Measurements from ENCODE around the gene TBX15.

DNA sequence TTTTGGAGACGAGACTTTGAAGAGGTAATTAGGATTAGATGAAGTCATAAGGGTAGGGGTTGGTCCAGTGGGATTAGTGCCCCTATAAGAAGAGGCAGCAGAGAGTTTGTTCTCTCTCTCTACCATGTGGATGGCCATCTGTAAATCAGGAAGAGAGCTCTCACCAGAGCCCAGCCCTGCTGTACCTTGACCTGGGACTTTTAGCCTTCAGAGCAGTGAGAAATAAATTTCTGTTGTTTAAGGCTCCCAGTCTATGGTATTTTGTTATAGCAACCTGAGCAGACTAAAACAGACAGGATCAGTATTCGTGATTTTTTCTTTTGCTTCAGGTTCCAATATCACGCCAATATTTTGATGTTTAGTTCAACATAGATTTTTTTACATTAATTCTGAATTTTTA lies 30.0 kb downstream of the TBX15 start:
- TF ChIP-seq, protein P1, sequence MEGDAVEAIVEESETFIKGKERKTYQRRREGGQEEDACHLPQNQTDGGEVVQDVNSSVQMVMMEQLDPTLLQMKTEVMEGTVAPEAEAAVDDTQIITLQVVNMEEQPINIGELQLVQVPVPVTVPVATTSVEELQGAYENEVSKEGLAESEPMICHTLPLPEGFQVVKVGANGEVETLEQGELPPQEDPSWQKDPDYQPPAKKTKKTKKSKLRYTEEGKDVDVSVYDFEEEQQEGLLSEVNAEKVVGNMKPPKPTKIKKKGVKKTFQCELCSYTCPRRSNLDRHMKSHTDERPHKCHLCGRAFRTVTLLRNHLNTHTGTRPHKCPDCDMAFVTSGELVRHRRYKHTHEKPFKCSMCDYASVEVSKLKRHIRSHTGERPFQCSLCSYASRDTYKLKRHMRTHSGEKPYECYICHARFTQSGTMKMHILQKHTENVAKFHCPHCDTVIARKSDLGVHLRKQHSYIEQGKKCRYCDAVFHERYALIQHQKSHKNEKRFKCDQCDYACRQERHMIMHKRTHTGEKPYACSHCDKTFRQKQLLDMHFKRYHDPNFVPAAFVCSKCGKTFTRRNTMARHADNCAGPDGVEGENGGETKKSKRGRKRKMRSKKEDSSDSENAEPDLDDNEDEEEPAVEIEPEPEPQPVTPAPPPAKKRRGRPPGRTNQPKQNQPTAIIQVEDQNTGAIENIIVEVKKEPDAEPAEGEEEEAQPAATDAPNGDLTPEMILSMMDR (IDR thresholded peaks at IDR 0.05) = no peak
- no peak for TF ChIP-seq POLR2A (IDR thresholded peaks at IDR 0.05)
